ENCODE results near the gene AURKAIP1. TPM values are rescaled to one million over a fixed set of nuclear protein-coding genes. Genes with fewer than 3 reads are reported as not detected.

AURKAIP1 gene
- total RNA-seq, 4 donors from 2014 or later, result 92.7 to 134 (median 123) TPM

GRCh38 chr1:1324524-1325287, 50.3 kb downstream of the AURKAIP1 start, which contains the start of the genes CPTP and INTS11:
Gene CPTP, plus strand, starts transcription at chr1:1324802. Its CDS starts 2,109 bp downstream, at chr1:1326911.
Gene INTS11, minus strand, starts transcription at chr1:1324660. Its CDS starts 52 bp downstream, at chr1:1324608.
- Histone ChIP-seq H3K4me3 (peak within 1 kb of the TSS; percentile 81 to 100 (median 92)), H3K27ac (peak within 1 kb of the TSS; percentile 95 to 98 (median 96)), H3K9me3 (no peaks in the 10 kb centered on the region), H3K27me3 (no peaks in the 10 kb centered on the region), H3K4me1 (peaks cover 15 to 68% (median 44%) of the 10 kb centered on the region in 3 donors), H3K36me3 (peaks cover 13 to 62% (median 19%) of the 10 kb centered on the region in 3 donors)
- TF ChIP-seq POLR2A (IDR thresholded peaks at IDR 0.05), result peak in 2 of 4 donors; percentile 68 to 82
- TF ChIP-seq, protein P1, sequence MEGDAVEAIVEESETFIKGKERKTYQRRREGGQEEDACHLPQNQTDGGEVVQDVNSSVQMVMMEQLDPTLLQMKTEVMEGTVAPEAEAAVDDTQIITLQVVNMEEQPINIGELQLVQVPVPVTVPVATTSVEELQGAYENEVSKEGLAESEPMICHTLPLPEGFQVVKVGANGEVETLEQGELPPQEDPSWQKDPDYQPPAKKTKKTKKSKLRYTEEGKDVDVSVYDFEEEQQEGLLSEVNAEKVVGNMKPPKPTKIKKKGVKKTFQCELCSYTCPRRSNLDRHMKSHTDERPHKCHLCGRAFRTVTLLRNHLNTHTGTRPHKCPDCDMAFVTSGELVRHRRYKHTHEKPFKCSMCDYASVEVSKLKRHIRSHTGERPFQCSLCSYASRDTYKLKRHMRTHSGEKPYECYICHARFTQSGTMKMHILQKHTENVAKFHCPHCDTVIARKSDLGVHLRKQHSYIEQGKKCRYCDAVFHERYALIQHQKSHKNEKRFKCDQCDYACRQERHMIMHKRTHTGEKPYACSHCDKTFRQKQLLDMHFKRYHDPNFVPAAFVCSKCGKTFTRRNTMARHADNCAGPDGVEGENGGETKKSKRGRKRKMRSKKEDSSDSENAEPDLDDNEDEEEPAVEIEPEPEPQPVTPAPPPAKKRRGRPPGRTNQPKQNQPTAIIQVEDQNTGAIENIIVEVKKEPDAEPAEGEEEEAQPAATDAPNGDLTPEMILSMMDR (IDR thresholded peaks at IDR 0.05), result no peak
- intact Hi-C loops (cut with DNase I), result no loop called here
- 0% methylated on average over 3 of the region's 84 CpGs; no CpG with 5 or more reads in 1 of the 2 donors for WGBS, 2 donors
- DNase-seq, result peak; percentile 61

- Histone ChIP-seq H3K36me3 (peaks cover 14 to 68% (median 22%) of the 10 kb centered on the region in 3 donors), H3K27ac (peak overlapping the region; percentile 95 to 98 (median 96)), H3K9me3 (no peaks in the 10 kb centered on the region), H3K27me3 (no peaks in the 10 kb centered on the region), H3K4me1 (peaks cover 16 to 74% (median 44%) of the 10 kb centered on the region in 3 donors), H3K4me3 (peak overlapping the region; percentile 81 to 100 (median 92))
- TF ChIP-seq POLR2A (IDR thresholded peaks at IDR 0.05), result no peak
- TF ChIP-seq, protein P1 (IDR thresholded peaks at IDR 0.05), result no peak
- no peak for DNase-seq
- intact Hi-C loops (cut with DNase I), result no loop called here
- no CpG with 5 or more reads among the region's 41 CpGs for WGBS, 2 donors
Measured at GRCh38 chr1:1324084-1324523, 50.9 kb downstream of the AURKAIP1 start.

Other genes starting within 250 kb of the AURKAIP1 start
- gene TTLL10, start 201.3 kb downstream of the AURKAIP1 start, total RNA-seq, result under 1 TPM in 2 of 4 donors, not detected in 2; 0.19 to 0.44 TPM
- gene TNFRSF18, start 168.6 kb downstream of the AURKAIP1 start, total RNA-seq, result 10 to 100 TPM in 1 of 4 donors, 1 to 10 TPM in 3; 2.0 to 21.0 (median 2.8) TPM
- 1 to 10 TPM in 1 of 4 donors, under 1 TPM in 2, not detected in 1; 0.40 to 1.3 (median 0.57) TPM for gene TNFRSF4, start 161.1 kb downstream of the AURKAIP1 start, total RNA-seq
- 10 to 100 TPM; 65.0 to 75.4 (median 67.6) TPM for gene SDF4, start 143.2 kb downstream of the AURKAIP1 start, total RNA-seq
- gene B3GALT6, start 143.0 kb downstream of the AURKAIP1 start, total RNA-seq, result 10 to 100 TPM; 13.5 to 17.5 (median 15.6) TPM
- gene C1QTNF12, start 128.5 kb downstream of the AURKAIP1 start, total RNA-seq, result 1 to 10 TPM in 2 of 4 donors, under 1 TPM in 1, not detected in 1; 0.79 to 3.0 (median 1.7) TPM
- 10 to 100 TPM; 32.6 to 54.3 (median 42.5) TPM for gene UBE2J2, start 101.4 kb downstream of the AURKAIP1 start, total RNA-seq
- 1 to 10 TPM; 1.1 to 8.3 (median 1.5) TPM for gene SCNN1D, start 94.8 kb downstream of the AURKAIP1 start, total RNA-seq
- gene ACAP3, start 67.3 kb downstream of the AURKAIP1 start, total RNA-seq, result 10 to 100 TPM; 36.4 to 66.7 (median 56.9) TPM
- 10 to 100 TPM; 20.0 to 52.5 (median 33.2) TPM for gene PUSL1, start 66.6 kb downstream of the AURKAIP1 start, total RNA-seq
- gene INTS11, start 50.5 kb downstream of the AURKAIP1 start, total RNA-seq, result 10 to 100 TPM; 61.5 to 82.0 (median 63.6) TPM
- 10 to 100 TPM; 27.7 to 75.2 (median 33.4) TPM for gene CPTP, start 50.4 kb downstream of the AURKAIP1 start, total RNA-seq
- gene TAS1R3, start 43.9 kb downstream of the AURKAIP1 start, total RNA-seq, result under 1 TPM; 0.13 to 0.57 (median 0.30) TPM
- 100 to 1,000 TPM in 1 of 4 donors, 10 to 100 TPM in 3; 63.5 to 111 (median 88.0) TPM for gene DVL1, start 25.8 kb downstream of the AURKAIP1 start, total RNA-seq
- gene MXRA8, start 16.7 kb downstream of the AURKAIP1 start, total RNA-seq, result 10 to 100 TPM in 2 of 4 donors, 1 to 10 TPM in 1, under 1 TPM in 1; 0.45 to 33.8 (median 12.8) TPM
- gene CCNL2, start 24.1 kb upstream of the AURKAIP1 start, total RNA-seq, result 100 to 1,000 TPM in 2 of 4 donors, 10 to 100 TPM in 2; 42.5 to 213 (median 104) TPM
- 100 to 1,000 TPM in 3 of 4 donors, 10 to 100 TPM in 1; 98.0 to 157 (median 116) TPM for gene MRPL20, start 32.1 kb upstream of the AURKAIP1 start, total RNA-seq
- gene ANKRD65, start 46.1 kb upstream of the AURKAIP1 start, total RNA-seq, result 10 to 100 TPM in 2 of 4 donors, 1 to 10 TPM in 2; 4.7 to 28.3 (median 14.4) TPM
- gene VWA1, start 60.5 kb upstream of the AURKAIP1 start, total RNA-seq, result 10 to 100 TPM; 20.0 to 55.0 (median 34.6) TPM
- gene ATAD3C, start 74.5 kb upstream of the AURKAIP1 start, total RNA-seq, result under 1 TPM; under 0.01 to 1.00 (median 0.28) TPM
- 10 to 100 TPM in 3 of 4 donors, 1 to 10 TPM in 1; 9.9 to 40.1 (median 24.1) TPM for gene ATAD3B, start 96.6 kb upstream of the AURKAIP1 start, total RNA-seq
- gene ATAD3A, start 137.0 kb upstream of the AURKAIP1 start, total RNA-seq, result 10 to 100 TPM; 27.0 to 53.8 (median 32.6) TPM
- 1 to 10 TPM in 1 of 4 donors, not detected in 3; 2.7 TPM for gene TMEM240, start 165.4 kb upstream of the AURKAIP1 start, total RNA-seq
- gene SSU72, start 199.7 kb upstream of the AURKAIP1 start, total RNA-seq, result 100 to 1,000 TPM in 3 of 4 donors, 10 to 100 TPM in 1; 98.4 to 125 (median 124) TPM
- 10 to 100 TPM in 1 of 4 donors, 1 to 10 TPM in 3; 5.8 to 15.6 (median 7.9) TPM for gene FNDC10, start 224.9 kb upstream of the AURKAIP1 start, total RNA-seq
- 10 to 100 TPM; 80.0 to 99.8 (median 96.6) TPM for gene MIB2, start 240.3 kb upstream of the AURKAIP1 start, total RNA-seq

Measured in esophagus squamous epithelium (tissue), 5 donors.